HG03175 (cell line): ENCODE measurements around the gene SH3BP4.

Source experiments
- ATAC-seq: cut with Tn5 transposase; IDR thresholded peaks from one replicate; pipeline ENCODE4 v1.9.1; 2021; ENCODE audit warnings: mild to moderate bottlenecking, moderate library complexity; ENCODE audit not compliant: unreplicated experiment

Gene SH3BP4

DNA sequence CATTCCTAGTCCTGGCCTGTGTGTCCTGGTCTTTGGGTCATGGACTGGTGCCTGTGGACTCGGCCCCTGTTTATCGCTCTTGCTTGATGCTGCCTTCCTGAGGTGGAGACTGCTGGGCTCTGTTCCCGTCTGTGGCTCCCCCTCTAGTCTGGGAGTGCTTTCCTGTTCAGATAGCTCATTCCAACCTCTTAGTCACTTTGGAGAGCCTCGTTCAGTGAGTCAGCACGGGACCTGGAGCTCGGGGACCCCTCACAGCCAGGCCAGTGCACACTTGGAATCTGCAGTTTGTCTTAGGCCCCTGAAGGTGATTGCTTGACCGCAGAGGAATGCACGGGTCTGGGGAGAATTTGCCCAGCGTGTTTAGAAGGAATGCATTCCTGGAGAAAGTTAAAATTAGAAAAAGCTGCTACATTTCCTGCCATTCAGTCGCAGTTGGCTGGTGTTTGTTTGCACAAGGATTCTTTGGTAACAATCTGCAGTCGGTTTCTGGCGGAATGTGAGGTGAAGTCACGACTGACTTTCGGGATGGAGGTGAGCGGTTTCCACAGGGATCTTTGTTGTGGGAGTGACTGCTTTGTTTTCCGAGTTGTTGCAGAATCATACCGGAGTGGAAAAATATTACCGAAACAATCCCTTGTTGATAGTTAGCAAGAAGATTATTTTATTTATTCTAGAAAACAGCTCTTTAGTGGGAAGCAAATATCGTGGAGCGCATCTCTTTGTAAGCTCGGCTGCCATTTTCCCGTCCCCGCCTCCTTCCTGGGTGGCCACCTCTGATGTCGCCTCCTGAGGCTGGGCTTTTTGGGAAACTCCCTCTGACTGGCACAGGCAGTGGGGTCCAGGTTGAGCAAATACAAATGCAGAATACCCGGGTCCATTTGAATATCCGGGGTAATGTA lies 29.6 kb downstream of the SH3BP4 start:
- no peak for ATAC-seq

GRCh38 chr2:234982096-234982834 lies 30.4 kb downstream of the SH3BP4 start:
- no peak for ATAC-seq

- ATAC-seq, result no peak
These were observed 31.4 kb downstream of the SH3BP4 start for GRCh38 chr2:234983011-234983726.

- no peak for ATAC-seq
These were observed 33.9 kb downstream of the SH3BP4 start for GRCh38 chr2:234985608-234986245.

- no peak for ATAC-seq
These were observed 34.6 kb downstream of the SH3BP4 start for GRCh38 chr2:234986390-234986789.

DNA sequence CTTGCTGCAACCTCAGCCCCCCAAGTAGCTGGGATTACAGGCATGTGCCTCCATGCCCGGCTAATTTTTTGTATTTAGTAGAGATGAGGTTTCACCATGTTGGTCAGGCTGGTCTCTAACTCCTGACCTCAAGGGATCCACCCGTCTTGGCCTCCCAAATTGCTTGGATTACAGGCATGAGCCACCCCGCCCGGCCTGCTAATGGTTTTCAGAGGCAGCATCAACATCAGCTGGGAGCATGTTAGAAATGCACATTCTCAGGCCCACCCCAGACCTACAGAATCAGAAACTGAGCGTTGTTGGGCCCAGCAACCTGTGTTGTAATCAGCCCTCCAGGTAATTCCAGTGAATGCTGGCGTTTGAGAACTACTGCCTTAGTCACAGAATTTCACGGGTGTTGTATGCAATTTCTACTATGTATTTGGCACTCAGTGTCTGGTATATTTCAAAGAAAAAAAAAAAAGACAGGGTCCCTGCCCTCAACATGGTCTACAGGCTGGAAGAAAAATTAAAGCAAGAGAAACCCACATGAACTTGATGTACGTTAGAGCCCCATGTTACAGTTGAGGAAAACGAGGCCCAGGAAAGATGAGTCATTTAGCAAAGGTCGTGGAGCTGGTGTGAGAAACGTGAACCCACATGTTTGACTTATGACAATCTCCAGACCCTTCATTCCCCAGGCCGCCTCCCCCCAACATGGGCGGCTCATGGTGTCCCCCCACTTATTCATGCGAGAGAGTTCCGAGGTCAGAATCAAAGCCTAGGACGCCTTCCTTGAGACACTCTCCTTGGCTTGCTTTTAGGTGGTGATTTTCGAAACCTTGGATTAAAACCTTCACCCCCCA lies 35.3 kb downstream of the SH3BP4 start:
- no peak for ATAC-seq

GRCh38 chr2:234987754-234988153 lies 35.9 kb downstream of the SH3BP4 start:
- ATAC-seq, result no peak

DNA sequence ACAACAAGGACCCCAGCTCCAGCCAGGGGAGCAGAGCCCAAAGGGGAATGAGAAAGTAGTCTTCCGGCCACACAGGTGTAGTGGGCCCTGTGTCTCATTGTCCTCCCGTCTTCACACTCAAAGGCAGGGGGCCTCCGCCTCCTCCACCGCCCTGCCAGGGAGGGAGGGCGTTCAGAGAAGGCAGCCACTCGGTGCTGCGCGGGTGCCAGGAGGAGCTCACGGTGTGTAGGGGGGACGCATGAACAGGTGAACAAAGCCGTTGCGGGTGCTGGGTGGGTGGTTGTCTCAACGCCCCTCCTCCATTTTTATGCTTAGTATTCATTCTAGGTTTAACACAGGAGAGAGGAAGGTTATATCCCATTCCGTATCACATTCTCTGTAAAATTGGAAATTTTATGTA lies 36.7 kb downstream of the SH3BP4 start:
- ATAC-seq, result no peak

DNA sequence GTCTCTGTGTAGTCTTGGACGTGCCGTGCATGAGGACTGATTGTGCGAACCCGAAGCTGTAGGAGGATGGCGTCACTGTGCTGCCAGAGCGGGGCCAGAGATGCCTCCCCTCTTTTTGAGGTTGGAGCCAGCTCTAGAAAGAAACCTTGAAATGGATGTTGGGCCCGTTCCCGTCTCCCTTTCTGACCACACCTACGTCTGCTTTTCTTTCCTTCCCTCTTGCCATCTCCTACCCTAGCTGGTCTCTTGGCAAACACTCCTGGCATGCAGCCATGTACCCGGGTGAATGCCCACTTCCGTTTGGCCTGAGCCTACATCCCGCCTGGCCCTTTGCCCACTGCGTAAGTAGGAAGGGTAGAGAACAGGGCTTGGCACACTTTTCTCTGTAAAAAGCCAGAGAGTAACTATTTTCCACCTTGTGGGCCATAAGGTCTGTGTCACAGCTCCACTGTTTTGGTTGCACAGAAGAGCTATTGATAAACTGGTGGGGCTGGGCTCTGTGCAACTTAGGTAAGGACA lies 37.4 kb downstream of the SH3BP4 start:
- ATAC-seq, result no peak

DNA sequence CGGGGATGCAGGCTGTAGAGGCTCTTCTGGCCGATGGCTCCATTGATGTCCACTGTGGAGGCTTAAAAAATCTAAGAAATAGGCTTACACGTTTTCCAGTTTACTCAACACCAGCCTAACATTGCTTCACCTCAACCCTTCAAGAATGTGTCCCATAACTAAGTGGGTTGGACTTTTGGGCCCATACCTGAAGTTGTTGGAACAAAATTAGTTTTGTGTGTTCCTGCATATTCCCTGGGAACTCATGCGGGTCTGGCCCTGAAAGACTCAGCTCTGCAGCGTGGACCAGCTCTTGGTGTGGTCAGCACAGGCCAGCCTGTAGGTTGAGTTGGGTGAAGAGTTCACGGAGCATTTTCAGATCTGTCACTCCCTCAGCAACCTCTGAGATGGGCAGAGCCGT lies 38.5 kb downstream of the SH3BP4 start:
- no peak for ATAC-seq

GRCh38 chr2:234991290-234991689 lies 39.5 kb downstream of the SH3BP4 start:
- ATAC-seq, result no peak

DNA sequence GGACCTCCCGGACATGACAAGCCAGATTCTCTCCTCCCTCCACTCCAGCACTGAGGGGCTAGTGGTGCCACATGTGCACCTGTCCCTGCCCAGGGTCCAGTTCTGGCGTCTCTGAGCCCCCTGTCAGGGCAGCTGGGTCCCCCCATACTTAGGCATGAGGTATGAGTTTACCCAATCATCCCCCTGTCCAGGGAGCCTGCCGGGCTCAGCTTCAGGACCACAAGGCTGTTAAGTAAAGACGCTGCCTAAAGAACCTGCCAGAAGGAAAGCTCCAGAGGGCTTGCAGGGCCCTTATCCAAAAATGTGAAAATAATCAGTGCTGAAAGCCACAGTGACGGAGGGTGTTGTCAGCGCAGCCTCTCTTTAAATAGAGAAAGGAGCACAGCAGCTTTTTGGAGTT lies 40.0 kb downstream of the SH3BP4 start:
- no peak for ATAC-seq

DNA sequence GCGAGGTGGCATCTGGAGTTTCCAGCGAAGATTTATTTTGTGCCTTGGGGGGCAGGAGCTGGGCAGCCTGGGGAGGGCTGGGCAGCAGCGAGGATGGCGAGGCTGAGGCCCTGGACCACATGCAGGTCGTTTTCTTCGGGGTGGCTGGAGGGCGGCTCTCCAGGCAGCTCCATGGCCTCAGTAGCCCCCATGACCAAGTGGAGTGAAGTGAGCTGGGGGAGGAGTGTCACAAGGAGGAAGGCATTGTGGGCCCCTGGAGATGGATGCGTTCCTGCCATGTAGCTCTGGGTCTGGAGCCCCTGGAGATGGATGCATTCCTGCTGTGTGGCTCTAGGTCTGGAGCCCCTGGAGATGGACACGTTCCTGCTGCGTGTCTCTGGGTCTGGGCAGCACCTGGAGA lies 40.4 kb downstream of the SH3BP4 start:
- ATAC-seq, result no peak

GRCh38 chr2:234992624-234993349 lies 41.0 kb downstream of the SH3BP4 start:
- no peak for ATAC-seq

- no peak for ATAC-seq
These were observed 41.7 kb downstream of the SH3BP4 start for GRCh38 chr2:234993541-234993981.

DNA sequence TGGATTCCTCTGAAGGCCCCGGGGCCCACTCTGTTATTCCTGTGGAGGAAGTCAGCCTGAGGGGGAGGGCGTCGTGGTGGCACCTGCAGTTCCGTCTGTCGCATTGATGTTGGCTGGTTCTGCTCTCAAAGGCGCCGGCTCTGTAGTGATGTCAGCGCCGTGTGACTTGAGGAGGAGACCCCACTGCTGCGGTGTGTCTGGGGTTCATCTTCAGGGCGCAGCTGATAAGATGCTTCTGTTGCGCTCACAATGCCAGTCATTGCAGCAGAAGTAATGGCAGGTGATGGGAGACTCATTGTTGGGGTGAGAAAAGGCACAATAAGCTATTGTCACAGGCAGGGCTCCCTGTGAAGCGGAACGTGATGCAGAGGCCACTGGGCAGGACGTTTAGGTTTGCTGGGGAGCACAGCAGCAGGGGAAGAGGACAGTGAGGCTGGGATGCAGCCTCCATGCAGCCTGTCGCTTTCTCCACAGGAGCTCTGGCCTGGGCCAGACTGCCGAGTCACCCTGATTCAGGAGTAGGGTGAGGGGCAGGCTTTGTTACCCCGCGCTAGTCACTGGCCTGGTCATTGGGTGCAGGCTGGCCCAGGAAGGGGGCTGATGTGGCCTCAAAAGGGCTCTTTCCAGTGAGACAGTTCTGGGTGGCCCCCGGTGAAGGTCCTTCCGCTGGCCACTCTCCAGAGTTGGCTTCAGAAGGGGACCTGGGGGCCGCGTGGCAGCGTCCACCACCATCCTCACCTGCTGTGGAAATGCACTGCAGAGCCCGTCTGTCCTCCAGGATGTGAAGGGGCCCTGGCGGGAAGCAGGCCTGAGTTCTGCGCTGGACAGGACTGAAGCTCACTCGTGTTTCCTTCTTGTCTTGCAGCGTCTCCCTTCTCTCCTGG lies 42.9 kb downstream of the SH3BP4 start:
- no peak for ATAC-seq

- ATAC-seq, result no peak
These were observed 43.7 kb downstream of the SH3BP4 start for GRCh38 chr2:234995332-234996068.
